Body of pancreas (tissue), 4 donors: ENCODE data around the gene JMJD6. TPM values are rescaled to one million over a fixed set of nuclear protein-coding genes. Genes with fewer than 3 reads are reported as not detected.
"Not testable (repeated sequence)": the region's sequence is repeated elsewhere in the genome, so short reads cannot be mapped to it uniquely, and the experiment has no call there.

ENCODE experiments used
- ATAC-seq: fragments of 150-250 bp; one replicate; pipeline ENCODE4 v1.9.1; 2016
- DNase-seq, 4 donors: peaks; one replicate each; pipeline ENCODE4 v3.0.0-alpha.2; 2019
- H3K27ac ChIP-seq, 4 donors: fragments of 200-600 bp; sonication (generic); 1 replicate in 3 of 4; 2 replicates in 1 of 4; pipeline versions ENCODE4 v1.5.1 to v1.6.1; 2016 to 2019; ENCODE audit warnings: mild to moderate bottlenecking in 1 of 4, mixed read lengths in 1 of 4, moderate library complexity in 1 of 4
- H3K27me3 ChIP-seq, 2 donors: fragments of 200-600 bp; sonication (generic); one replicate each; pipeline ENCODE4 v1.6.0; 2016; ENCODE audit warnings: mild to moderate bottlenecking in 1 of 2
- H3K36me3 ChIP-seq, 2 donors: fragments of 200-600 bp; sonication (generic); replicated peaks in 1 of 2; 2 replicates each; pipeline ENCODE4 v1.5.1; 2016; ENCODE audit warnings: low read depth in 2 of 2; ENCODE audit not compliant: insufficient read depth in 1 of 2
- H3K4me1 ChIP-seq: fragments of 200-600 bp; sonication (generic); one replicate; pipeline ENCODE4 v1.6.0; 2016
- H3K4me3 ChIP-seq, 2 donors: fragments of 200-600 bp; sonication (generic); 1 replicate in 1 of 2; 2 replicates in 1 of 2; pipeline ENCODE4 v1.5.1; 2016 to 2019
- H3K9me3 ChIP-seq, 3 donors: fragments of 200-600 bp; sonication (generic); 1 replicate in 2 of 3; 2 replicates in 1 of 3; pipeline ENCODE4 v1.5.1; 2016
- POLR2A ChIP-seq, 3 donors: fragments of 450-650 bp; IDR thresholded peaks; one replicate each; pipeline ENCODE4 v1.6.1; 2016; ENCODE audit warnings: antibody characterized with exemption in 3 of 3, mild to moderate bottlenecking in 2 of 3
- WGBS, 2 donors: methylation state at CpG; one replicate each; pipeline ENCODE4 v1.1.5; 2017; 5-methylcytosine and 5-hydroxymethylcytosine counted together
- intact Hi-C: fragments of 100-400 bp; cut with DNase I; formaldehyde crosslinking; loops from one replicate; pipeline ENCODE4 v1.15.1; 2023
- total RNA-seq, 2 donors: library from RNA; depleted of rRNA; stranded (reverse); fragments of >200 nt; gene quantifications; one replicate each; pipeline ENCODE4 v1.1.0, GENCODE V29; 2016
- TF ChIP-seq, protein P1 (sequence below), 7 experiments: fragments of 450-650 bp in 4 of 7; fragments of 200-600 bp in 3 of 7; sonication (generic) in 3 of 7; IDR thresholded peaks; one replicate each; pipeline ENCODE4 v1.5.1; 2016 to 2019; ENCODE audit warnings: antibody characterized with exemption in 7 of 7

The JMJD6 gene
- total RNA-seq, 2 donors from 2014 or later, result 15.2 to 20.0 TPM

DNA sequence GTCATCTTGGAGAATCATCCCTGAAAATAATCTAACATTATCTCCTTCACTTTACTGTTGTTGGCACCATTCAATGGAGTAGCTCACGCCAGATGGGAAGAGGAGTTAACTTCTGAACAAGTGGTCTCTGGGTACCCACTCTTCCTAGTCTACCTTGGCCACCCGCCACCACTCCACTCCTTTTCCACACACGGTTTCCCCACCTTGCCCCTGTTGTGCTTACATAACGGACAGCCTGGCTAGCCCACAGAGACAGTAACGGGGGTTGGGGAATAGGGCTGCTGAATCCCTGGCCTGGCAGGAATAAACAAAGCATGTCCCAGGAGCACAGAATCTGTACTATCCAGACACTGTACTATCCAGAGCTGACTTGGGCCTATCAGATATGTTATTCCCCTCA lies 12.1 kb downstream of the JMJD6 start:
- ATAC-seq (no peak), DNase-seq (no peak)
- TF ChIP-seq POLR2A (IDR thresholded peaks at IDR 0.05), result no peak
- TF ChIP-seq, protein P1, sequence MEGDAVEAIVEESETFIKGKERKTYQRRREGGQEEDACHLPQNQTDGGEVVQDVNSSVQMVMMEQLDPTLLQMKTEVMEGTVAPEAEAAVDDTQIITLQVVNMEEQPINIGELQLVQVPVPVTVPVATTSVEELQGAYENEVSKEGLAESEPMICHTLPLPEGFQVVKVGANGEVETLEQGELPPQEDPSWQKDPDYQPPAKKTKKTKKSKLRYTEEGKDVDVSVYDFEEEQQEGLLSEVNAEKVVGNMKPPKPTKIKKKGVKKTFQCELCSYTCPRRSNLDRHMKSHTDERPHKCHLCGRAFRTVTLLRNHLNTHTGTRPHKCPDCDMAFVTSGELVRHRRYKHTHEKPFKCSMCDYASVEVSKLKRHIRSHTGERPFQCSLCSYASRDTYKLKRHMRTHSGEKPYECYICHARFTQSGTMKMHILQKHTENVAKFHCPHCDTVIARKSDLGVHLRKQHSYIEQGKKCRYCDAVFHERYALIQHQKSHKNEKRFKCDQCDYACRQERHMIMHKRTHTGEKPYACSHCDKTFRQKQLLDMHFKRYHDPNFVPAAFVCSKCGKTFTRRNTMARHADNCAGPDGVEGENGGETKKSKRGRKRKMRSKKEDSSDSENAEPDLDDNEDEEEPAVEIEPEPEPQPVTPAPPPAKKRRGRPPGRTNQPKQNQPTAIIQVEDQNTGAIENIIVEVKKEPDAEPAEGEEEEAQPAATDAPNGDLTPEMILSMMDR (IDR thresholded peaks at IDR 0.05), result no peak
- Histone ChIP-seq H3K27me3 (no peaks in the 10 kb centered on the region), H3K36me3 (peaks cover 7 to 29% of the 10 kb centered on the region in 2 donors), H3K4me3 (no peak overlapping the region), H3K27ac (no peak overlapping the region), H3K9me3 (no peaks in the 10 kb centered on the region), H3K4me1 (peaks cover 31% of the 10 kb centered on the region)
- intact Hi-C loops, result loop anchor here (10.0 kb wide), 1 partner anchor 190 kb away; no protein-coding TSS in a partner anchor
- WGBS, 2 donors, result 78 to 86% methylated on average over 4 to 5 of the region's 5 CpGs

DNA sequence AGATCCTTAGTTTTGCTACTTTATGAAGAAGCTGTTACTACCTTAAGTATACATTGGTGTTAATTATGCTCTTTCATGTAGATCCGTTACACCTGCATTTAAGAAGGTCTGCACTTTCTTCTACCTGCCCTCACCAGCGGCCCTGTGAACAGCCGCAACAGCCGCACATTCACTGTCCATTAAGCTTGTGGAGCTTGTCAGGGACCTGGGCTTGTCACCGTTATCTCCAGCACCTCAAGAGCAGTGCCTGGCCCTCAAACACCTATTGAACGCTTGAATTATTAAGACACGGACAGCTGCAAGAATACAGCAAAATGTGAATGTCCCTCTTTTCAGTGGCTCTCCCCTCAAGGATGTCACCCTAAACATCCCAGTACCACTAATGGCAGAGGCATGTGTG lies 12.6 kb downstream of the JMJD6 start:
- Histone ChIP-seq H3K4me1 (peaks cover 37% of the 10 kb centered on the region), H3K27me3 (no peaks in the 10 kb centered on the region), H3K36me3 (peaks cover 4 to 24% of the 10 kb centered on the region in 2 donors), H3K27ac (no peak overlapping the region), H3K9me3 (no peaks in the 10 kb centered on the region), H3K4me3 (no peak overlapping the region)
- TF ChIP-seq POLR2A (IDR thresholded peaks at IDR 0.05), result no peak
- TF ChIP-seq, protein P1 (IDR thresholded peaks at IDR 0.05), result no peak
- 93 to 95% methylated on average over 7 of the region's 7 CpGs for WGBS, 2 donors
- DNase-seq (no peak), ATAC-seq (no peak)
- intact Hi-C loops, result loop anchor here (10.0 kb wide), 1 partner anchor 189 kb away; no protein-coding TSS in a partner anchor

DNA sequence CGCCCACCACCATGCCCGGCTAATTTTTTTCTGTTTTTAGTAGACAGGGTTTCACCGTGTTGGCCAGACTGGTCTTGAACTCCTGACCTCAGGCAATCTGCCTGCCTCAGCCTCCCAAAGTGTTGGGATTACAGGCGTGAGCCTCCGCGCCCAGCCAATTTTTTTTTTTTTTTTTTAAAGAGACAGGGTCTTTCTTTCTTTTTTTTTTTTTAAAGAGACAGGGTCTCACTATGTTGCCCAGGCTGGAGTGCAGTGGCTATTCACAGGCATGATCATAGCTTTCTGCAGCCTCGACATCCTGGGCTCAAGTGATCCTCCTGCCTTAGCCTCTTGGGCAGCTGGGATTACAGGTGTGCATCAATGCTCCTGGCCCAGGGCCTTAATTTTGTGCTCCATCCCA lies 14.1 kb downstream of the JMJD6 start:
- WGBS, 2 donors, result 46 to 75% methylated on average over 5 to 7 of the region's 7 CpGs
- Histone ChIP-seq H3K36me3 (peaks cover 0 to 16% of the 10 kb centered on the region in 2 donors), H3K4me1 (peaks cover 51% of the 10 kb centered on the region)
- not testable (repeated sequence) for H3K27me3 ChIP-seq, H3K4me3 ChIP-seq, DNase-seq, H3K9me3 ChIP-seq, ATAC-seq, H3K27ac ChIP-seq
- intact Hi-C loops, result loop anchor here (10.0 kb wide), 1 partner anchor 188 kb away; no protein-coding TSS in a partner anchor

DNA sequence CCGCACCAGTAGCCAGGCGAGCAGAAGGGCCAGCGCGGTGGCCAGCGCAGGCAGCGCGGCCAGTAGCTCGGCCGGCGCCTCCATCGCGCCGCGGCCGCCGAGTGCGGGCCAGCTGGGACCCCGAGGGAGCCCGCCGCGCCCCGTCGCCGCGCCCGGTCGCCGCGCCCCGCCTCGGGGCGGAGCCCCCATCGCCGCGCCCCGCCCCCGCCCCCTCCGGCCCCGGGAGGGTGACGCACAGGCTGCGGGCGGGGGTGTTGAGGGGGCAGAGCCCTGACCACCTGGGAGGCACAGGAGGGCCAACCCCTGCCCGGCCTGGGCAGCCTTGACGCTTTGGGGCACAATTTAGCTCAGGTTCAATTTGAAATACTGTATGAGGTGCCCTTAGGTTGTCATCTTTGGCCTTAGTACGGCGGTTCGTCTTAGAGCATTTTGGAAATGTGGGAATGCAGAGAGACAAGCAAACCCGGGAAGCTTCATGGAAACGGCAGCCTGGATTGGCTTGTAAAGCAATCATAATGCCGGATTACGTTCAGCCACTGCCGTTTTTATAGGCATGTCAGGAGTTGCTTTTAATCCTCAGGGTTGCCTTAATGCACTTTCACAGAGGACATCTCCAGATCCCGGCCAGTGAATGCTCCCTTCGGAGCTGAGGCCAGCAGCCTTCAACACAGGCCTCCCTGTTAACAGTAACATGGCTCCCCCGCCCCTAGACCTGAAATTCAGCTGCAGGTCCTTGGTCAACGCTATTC lies 15.4 kb downstream of the JMJD6 start, which contains the start of gene MXRA7:
TSS of gene MXRA7 (minus strand) at position 103 of the 749 bp plus-strand sequence. CDS start at position 84, 19 bp downstream.
- Histone ChIP-seq H3K4me3 (peak within 1 kb of the TSS in 1 of 2 donors; percentile 18), H3K4me1 (peaks cover 51% of the 10 kb centered on the region), H3K27ac (peak within 1 kb of the TSS; percentile 74 to 86 (median 82)), H3K27me3 (no peaks in the 10 kb centered on the region), H3K9me3 (no peaks in the 10 kb centered on the region), H3K36me3 (peaks cover 0 to 6% of the 10 kb centered on the region in 2 donors)
- ATAC-seq (peak; percentile 74), DNase-seq (peak; percentile 70 to 81 (median 76))
- TF ChIP-seq POLR2A (IDR thresholded peaks at IDR 0.05), result peak in 2 of 3 donors; percentile 8 to 33
- TF ChIP-seq, protein P1 (IDR thresholded peaks at IDR 0.05), result no peak
- intact Hi-C loops, result loop anchor here (10.0 kb wide), 1 partner anchor 186 kb away; no protein-coding TSS in a partner anchor
- WGBS, 2 donors, result 7 to 10% methylated on average over 12 to 20 of the region's 56 CpGs

DNA sequence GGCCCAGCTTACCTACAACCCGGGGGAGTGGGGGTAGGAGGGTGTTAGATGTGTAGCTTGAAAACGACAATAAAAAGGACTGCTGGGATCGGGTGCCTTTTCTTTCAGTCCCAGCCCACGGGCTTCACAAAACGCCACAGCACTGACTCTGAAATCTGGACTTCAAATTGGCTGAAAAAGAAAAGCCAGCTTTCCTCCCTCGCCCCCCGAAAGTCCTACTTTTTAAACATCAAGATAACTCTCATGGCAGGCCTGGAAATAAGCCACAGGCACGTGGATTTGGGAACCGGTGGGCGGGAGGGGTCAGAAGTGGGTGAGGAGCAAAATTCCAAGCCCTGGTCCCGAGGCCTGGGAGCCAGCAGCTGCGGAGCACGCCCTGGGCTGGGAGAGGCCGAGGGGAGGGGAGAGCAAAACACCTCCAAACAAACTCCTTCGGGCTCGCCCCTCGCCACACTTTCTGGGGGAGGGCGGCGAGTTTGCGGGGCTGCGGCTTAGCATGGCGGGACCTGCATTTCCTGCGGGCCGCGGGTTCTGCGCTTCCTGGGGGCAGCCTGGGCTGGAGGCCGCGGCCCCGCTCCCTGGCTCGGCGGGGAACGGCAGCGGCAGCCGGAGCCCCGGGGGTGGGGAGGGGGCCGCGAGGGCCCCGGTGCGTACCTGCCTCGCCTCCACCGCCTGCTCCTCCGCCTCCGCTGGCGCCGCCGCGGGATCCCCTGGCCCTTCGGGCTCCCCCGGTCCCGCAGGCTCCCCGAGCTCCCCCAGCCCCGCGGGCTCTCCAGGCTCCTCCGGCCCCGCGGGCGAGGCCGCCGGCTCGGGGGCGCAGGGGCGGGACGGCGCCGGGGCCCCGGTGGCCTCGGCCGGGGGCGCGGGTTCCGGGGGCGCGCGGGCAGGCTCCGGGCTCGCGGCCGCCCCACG lies 16.2 kb downstream of the JMJD6 start:
- peak overlapping the region; percentile 65 to 86 (median 82) for H3K27ac ChIP-seq
- not testable (repeated sequence) for H3K27me3 ChIP-seq, H3K9me3 ChIP-seq, H3K36me3 ChIP-seq
- ATAC-seq (peak; percentile 43), DNase-seq (peak in 1 of 4 donors; percentile 39)
- peak overlapping the region in 1 of 2 donors; percentile 18 for H3K4me3 ChIP-seq
- 10 to 16% methylated on average over 15 to 34 of the region's 79 CpGs for WGBS, 2 donors
- peaks cover 48% of the 10 kb centered on the region for H3K4me1 ChIP-seq
- intact Hi-C loops, result loop anchor here (10.0 kb wide), 1 partner anchor 185 kb away; no protein-coding TSS in a partner anchor
